Measurements from ENCODE around the gene IQCB1.
"Not testable (repeated sequence)": the region's sequence is repeated elsewhere in the genome, so short reads cannot be mapped to it uniquely, and the experiment has no call there.

Gene IQCB1
- total RNA-seq: 41.5 to 50.2 (median 46.6) reads per million in 4 donors

GRCh38 chr3:121834671-121835464, at the start of gene IQCB1, which contains the start of gene EAF2:
TSS of gene IQCB1 (minus strand) at chr3:121835060. CDS start at chr3:121828960, 6,100 bp downstream.
TSS of gene EAF2 (plus strand) at chr3:121835209. CDS start at chr3:121835286, 77 bp downstream.
- peak; percentile 86 to 97 (median 91) for DNase-seq

GRCh38 chr3:121883507-121883906, 48.6 kb upstream of the IQCB1 start:
- DNase-seq: peak in 1 of 5 donors; percentile 56

GRCh38 chr3:121878411-121878810, 43.6 kb upstream of the IQCB1 start:
- no peak for DNase-seq

- DNase-seq: no peak
Measured at GRCh38 chr3:121871430-121871829, 36.6 kb upstream of the IQCB1 start.

- no peak for DNase-seq
Measured at GRCh38 chr3:121870717-121871116, 35.9 kb upstream of the IQCB1 start.

- DNase-seq: no peak
Measured at GRCh38 chr3:121869736-121870135, 34.9 kb upstream of the IQCB1 start.

- no peak for DNase-seq
Measured at GRCh38 chr3:121863801-121864200, 28.9 kb upstream of the IQCB1 start.

GRCh38 chr3:121863247-121863646, 28.4 kb upstream of the IQCB1 start:
- not testable (repeated sequence) for DNase-seq

- DNase-seq: not testable (repeated sequence)
Measured at GRCh38 chr3:121857778-121858177, 22.9 kb upstream of the IQCB1 start.

GRCh38 chr3:121855555-121855954, 20.7 kb upstream of the IQCB1 start:
- DNase-seq: peak in 1 of 5 donors; percentile 29

GRCh38 chr3:121852256-121852655, 17.4 kb upstream of the IQCB1 start:
- no peak for DNase-seq

GRCh38 chr3:121844892-121845291, 10.0 kb upstream of the IQCB1 start:
- no peak for DNase-seq

GRCh38 chr3:121839962-121840361, 5.1 kb upstream of the IQCB1 start:
- no peak for DNase-seq

- no peak for DNase-seq
Measured at GRCh38 chr3:121836481-121836880, 1.6 kb upstream of the IQCB1 start.

- DNase-seq: no peak
Measured at GRCh38 chr3:121836064-121836463, 1.2 kb upstream of the IQCB1 start.

GRCh38 chr3:121835465-121835801, 573 bp upstream of the IQCB1 start:
- no peak for DNase-seq

- peak in 1 of 5 donors; percentile 17 for DNase-seq
Measured at GRCh38 chr3:121834157-121834670, 646 bp downstream of the IQCB1 start.

- DNase-seq: no peak
Measured at GRCh38 chr3:121822973-121823372, 11.9 kb downstream of the IQCB1 start.

GRCh38 chr3:121821421-121822199, 13.2 kb downstream of the IQCB1 start:
- no peak for DNase-seq

GRCh38 chr3:121819236-121819635, 15.6 kb downstream of the IQCB1 start:
- no peak for DNase-seq

GRCh38 chr3:121818578-121818977, 16.3 kb downstream of the IQCB1 start:
- no peak for DNase-seq

- DNase-seq: no peak
Measured at GRCh38 chr3:121817753-121818152, 17.1 kb downstream of the IQCB1 start.

GRCh38 chr3:121809249-121809648, 25.6 kb downstream of the IQCB1 start:
- DNase-seq: no peak

All from T-helper 1 cell (primary cell).